Activated CD4-positive, alpha-beta T cell treated with anti-CD3 and anti-CD28 coated beads, Interleukin-2, Interleukin-6, amounts not matched to agents 100 ng/mL and 50 ng/mL, durations not matched to agents 16 hours and 8 hours (primary cell): ENCODE data around the gene GNAL.
"Not testable (repeated sequence)": the region's sequence is repeated elsewhere in the genome, so short reads cannot be mapped to it uniquely, and the experiment has no call there.

ENCODE experiments used
- DNase-seq: peaks from one replicate; pipeline ENCODE4 v3.0.0-alpha.2; 2020

GNAL gene

DNA sequence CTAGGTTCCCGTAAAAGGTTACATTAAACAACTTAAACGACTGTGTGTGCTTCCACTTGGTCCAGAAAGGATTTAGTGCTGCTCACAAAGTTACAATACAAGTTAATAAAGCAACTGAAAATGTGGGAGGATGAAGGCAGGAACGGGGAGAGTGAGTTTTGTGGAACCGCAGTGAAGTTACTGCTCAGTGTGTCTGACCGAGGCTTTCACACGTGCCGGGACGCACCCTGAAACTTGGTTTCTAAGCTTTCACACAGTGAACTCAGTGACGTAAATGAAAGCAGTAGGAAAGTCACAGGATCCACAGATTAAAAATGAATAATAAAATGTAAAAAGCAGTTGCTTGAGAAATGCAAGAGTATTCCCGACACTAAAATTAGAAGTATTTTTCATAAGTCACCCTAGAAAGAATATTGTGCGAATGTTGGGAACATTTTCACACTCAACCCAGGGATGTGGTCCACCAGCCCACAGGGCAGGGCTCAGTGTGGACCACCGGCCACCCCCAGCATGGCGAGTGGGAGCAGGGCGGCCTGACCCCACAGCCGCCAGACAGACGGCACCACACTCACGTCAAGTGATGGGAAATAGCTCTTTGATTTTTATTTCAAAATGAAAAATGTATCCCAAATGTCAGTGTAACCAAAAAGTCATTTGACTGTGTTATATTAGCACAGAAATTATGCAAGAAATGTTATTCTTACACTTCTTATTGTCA lies 129.6 kb downstream of the GNAL start:
- no peak for DNase-seq

GRCh38 chr18:11819938-11820337 lies 130.9 kb downstream of the GNAL start:
- DNase-seq, result no peak

DNA sequence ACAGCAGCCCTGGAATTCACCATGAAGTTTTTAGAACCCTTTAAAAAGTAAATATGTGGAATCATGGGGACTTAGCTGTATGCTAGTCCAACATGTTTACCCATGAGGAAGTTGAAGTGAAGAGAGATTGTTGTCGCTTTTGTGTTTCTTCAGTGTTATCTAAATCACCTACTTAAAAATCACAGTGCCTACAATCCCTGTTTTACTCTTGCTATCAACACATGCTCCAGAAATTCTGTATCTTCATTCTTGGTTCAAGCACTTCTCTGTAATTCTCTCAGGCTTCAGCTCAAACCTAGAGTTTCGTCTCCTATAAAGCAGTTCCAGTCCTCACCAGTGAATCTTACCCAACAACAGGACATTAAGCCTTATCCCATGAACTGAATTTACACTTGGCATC lies 131.6 kb downstream of the GNAL start:
- no peak for DNase-seq

GRCh38 chr18:11821208-11821607 lies 132.1 kb downstream of the GNAL start:
- no peak for DNase-seq

GRCh38 chr18:11821643-11822237 lies 132.7 kb downstream of the GNAL start:
- DNase-seq, result no peak

GRCh38 chr18:11823545-11823944 lies 134.5 kb downstream of the GNAL start:
- no peak for DNase-seq

DNA sequence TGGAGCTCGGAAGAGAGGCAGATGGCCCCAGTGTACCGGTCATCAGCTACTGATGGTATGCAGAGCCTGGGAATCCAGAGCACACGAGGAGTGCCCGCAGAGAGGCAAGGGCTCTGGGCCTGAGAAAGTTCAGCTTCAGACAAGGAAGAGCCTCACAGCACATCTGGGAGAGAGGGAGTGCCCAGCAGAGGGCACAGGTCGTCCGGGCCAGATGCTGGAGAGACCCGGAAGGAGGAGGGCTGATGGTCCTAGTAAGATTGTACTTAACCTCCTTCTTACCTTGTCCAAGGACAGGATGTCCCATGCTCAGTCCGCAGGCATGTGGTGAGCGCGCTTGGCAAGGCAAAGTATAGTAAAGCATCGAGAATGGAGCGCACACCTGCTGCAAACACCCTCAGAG lies 137.8 kb downstream of the GNAL start:
- DNase-seq, result no peak

DNA sequence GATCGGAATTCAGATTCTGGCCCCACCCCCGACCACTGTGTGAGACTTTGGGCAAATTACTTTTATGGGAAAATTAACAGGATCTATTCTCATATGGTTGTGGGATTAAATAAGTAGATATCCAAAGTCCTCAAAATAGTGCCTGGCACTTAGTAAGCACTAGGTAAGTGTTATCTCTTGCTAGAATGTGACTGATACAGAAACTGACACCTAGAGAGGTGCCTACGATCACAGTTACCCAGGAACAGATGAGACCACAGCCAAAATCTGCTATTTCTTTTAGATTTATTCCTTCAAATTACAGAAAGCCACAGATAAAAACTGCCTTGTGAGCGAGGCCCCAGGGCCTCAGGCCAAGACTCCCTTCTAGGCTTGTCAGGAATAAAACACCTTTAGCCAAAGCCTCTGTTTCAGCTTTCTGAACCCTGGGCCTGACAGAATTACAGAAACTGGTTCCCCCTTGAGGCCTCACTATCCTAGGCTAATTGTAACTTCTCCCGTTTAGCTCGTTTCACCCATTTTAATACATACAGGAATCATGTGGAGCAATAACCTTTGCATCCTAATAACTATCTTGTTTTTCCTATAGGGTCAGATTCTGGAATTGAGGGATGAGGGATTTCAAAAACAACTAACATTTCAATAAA lies 139.8 kb downstream of the GNAL start:
- DNase-seq, result peak; percentile 49

GRCh38 chr18:11830585-11830984 lies 141.5 kb downstream of the GNAL start:
- DNase-seq, result no peak

- DNase-seq, result no peak
Observed at GRCh38 chr18:11831921-11832320, 142.9 kb downstream of the GNAL start.

DNA sequence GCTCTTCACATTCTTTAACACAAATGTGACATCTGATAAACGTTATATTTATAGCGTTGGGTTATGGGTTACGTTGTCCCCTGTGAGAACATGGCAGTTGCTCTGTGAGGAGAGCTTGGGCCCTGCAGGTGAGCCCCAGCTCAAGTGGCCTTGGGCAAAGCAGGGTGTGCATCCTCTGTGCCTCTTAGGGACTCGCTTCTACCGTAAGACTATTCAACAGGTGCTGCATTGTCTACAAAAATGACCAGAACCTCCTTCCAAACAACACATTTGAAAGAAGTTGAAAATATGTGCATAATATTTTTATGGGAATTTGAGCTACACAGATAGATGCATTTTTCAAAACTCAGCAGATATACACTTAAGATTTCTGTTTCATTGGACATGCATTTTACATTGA lies 145.7 kb downstream of the GNAL start:
- DNase-seq, result no peak

DNA sequence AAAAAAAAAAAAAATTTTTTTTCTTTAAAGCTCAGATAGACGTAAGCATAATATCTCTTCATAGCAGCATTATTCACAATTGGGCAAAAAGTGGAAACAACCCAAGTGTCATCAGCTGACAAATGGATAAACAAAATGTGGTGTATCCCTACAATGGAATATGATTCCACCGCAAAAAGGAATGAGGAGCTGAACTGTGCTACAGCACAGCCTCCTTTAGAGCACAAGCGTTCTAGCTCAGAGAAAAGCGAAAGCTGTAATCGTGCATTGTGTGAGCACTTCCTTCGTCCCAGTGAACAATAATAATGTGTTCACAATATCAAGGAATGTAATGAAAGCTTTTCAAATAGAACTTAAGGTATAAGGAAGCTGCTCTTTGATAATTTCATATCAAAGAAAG lies 150.5 kb downstream of the GNAL start:
- no peak for DNase-seq

DNA sequence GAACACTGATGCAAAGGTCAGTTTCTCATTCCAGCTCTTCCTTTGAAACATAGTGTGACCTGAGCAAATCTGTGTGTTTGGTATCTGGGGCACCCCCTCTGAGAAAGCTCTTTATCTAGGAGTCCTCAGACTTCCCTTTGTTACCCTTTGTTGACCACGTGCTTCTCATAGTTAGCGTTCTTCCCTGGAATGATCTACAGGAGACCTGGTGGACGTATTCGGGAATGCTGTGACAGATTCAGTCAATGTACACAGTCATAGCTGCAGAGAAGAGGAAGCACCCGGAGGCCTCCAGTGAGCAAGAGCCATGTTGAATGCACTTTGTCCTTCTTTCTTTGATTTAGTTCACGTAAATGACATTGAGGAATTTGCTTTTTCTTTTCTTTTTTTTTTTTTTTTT lies 151.4 kb downstream of the GNAL start:
- DNase-seq, result no peak

DNA sequence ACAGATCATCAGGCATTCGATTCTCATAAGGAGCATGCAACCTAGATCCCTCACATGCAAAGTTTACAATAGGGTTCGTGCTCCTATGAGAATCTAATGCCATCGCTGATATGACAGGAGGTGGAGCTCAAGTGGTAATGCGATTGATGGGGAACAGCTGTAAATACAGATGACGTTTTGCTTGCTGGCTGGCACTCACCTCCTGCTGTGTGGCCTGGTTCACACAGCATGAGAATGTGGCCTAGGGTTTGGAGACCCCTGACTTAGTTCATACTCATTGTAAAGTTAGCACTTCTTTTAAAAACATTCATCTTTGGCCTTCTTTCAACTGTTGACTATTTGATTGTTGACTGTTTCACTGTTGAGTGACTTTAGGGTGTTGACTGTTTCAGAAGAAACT lies 153.5 kb downstream of the GNAL start:
- DNase-seq, result no peak

- no peak for DNase-seq
Observed at GRCh38 chr18:11844436-11844835, 155.4 kb downstream of the GNAL start.

DNA sequence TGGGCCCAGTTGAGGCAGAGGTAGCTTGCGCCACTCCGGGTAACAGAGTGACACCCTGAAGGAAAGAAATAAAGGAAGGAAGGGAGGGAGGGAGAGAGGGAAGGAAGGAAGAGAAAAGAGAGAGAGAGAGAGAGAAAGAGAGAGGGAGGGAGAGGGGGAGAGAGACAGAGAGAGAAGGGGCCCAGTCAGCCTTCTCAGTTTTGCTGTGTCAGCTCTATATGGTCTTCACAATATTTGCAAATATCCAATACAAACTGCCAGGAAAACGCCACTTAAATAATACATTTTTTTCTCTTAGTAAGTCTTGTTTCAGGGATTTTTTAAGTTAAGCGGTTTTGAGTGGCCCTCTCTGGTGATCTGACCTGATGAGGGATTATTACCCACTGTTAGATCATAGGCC lies 156.6 kb downstream of the GNAL start:
- no peak for DNase-seq

- DNase-seq, result no peak
Observed at GRCh38 chr18:11847811-11848210, 158.7 kb downstream of the GNAL start.

DNA sequence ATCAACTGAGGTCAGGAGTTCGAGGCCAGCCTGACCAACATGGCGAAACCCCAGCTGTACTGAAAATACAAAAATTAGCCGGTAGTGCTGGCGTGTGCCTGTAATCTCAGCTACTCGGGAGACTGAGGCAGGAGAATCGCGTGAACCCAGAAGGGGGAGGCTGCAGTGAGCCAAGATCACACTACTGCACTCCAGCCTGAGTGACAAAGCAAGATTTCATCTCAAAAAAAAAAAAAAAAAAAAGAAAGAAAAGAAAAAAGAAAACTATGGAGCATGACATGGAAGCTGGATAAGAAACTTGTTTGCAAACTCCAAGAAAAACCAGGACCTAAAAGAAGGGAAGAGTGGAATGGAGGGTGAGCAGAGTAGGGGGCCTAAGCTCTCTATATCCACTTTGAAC lies 160.2 kb downstream of the GNAL start:
- DNase-seq, result no peak

DNA sequence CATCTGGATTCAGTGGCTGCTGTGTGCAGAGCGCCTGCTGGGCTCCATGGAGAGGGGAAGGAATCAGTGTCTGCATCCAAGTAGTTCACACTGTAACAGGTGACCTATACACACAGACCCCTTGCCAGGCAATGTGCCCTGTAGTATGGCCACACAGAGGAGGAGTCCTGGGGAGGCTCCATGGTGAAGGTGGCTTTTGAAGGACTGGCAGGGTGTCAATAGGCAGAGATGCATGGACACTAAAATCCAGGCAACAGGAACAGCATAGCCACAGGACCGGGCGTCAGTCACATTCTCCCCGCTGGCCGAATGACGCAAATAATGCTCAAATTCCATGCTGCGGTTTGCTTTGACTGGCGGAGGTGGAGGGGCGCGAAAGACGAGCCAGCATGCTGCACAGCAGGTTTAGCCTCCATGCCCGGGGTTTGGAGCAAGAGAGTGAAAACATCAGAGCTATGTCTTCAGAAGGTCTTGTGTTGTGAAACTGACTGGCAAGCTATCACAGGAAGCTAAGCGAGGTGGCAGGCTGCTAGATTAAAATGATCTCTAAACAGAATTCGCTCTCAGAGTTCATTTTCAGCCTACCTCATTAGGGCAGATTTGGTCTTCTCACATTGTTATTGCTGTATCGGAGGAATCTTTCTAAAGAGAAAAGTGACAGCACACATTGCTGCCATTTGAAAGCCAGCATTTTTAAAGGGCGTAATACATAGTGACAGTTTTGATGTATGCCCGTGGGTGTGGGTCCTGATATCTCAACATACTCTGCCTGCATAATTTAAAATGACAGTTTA lies 161.0 kb downstream of the GNAL start:
- peak; percentile 54 for DNase-seq

DNA sequence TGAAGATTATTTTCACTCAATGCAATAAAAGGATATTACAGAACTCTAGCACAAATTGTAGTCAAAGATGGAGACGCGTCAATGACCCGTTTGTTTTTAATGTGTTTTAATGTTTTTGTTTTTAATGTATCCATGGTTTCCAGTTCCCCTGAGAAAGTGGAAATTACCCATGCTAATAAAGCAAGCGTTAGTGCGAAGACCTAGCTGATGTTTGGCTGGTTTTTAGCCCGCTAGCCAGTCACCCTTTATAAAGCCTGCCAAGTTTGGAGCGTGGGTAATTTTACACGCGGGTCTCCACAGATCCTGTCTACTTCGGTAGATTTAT lies 161.7 kb downstream of the GNAL start:
- no peak for DNase-seq

DNA sequence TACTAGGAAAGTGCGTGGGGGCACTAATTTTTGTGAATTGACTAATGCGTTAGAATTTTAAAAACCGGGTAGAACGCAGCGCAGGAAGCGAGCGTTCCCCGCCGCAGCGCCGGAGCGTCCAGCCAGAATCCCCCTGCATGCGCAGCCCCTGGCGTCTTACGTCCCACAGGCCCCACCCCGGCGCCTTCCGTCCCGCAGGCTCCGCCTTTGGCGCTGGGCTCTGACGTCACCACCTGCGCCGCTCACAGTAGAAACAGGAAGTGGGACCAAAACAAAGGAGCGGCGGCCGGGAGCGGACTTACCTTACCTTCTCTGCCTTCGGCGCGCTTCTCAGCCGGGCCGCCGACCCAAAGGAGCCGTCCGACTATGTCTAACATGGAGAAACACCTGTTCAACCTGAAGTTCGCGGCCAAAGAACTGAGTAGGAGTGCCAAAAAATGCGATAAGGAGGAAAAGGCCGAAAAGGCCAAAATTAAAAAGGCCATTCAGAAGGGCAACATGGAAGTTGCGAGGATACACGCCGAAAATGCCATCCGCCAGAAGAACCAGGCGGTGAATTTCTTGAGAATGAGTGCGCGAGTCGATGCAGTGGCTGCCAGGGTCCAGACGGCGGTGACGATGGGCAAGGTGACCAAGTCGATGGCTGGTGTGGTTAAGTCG lies 162.2 kb downstream of the GNAL start, which contains the start of gene CHMP1B:
Gene CHMP1B (plus strand): TSS at position 268 of the 660 bp plus-strand sequence. CDS start 99 bp downstream, at position 367.
- peak; percentile 98 for DNase-seq

DNA sequence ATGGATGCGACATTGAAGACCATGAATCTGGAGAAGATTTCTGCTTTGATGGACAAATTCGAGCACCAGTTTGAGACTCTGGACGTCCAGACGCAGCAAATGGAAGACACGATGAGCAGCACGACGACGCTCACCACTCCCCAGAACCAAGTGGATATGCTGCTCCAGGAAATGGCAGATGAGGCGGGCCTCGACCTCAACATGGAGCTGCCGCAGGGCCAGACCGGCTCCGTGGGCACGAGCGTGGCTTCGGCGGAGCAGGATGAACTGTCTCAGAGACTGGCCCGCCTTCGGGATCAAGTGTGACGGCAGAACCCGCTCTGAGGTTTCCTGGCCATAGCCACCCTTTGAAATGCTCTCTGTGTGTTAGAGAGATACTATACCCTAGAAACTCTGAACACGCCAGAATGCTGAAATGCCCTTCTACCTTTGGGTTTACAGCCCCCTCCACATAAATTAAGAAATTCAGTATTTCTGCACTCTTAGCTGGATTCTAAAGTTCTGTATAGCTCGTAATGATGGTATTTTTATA lies 162.8 kb downstream of the GNAL start:
- DNase-seq, result peak; percentile 53

- not testable (repeated sequence) for DNase-seq
Observed at GRCh38 chr18:11854554-11854953, 165.5 kb downstream of the GNAL start.
